HCT116 (cell line): Measurements from ENCODE around the gene INPP5B.

Source experiments
- ATF3 ChIP-seq: IDR thresholded peaks from 2 replicates; pipeline ENCODE4 v1.6.1; 2012
- CTCF ChIP-seq, 3 experiments: fragments of 200-600 bp in 1 of 3; sonication (generic) in 1 of 3; IDR thresholded peaks in 2 of 3; conservative IDR thresholded peaks in 1 of 3; 2 replicates each; pipeline ENCODE4 v1.5.1; 2012 to 2017; ENCODE audit warnings: low read depth in 2 of 3, low read length in 2 of 3, antibody characterized with exemption in 1 of 3, borderline replicate concordance in 1 of 3, control low read depth in 1 of 3, mild to moderate bottlenecking in 1 of 3, mixed read lengths in 1 of 3, mixed run types in 1 of 3, moderate library complexity in 1 of 3; ENCODE audit not compliant: insufficient read depth in 1 of 3
- EZH2 ChIP-seq: fragments of 200-600 bp; sonication (generic); IDR thresholded peaks from 2 replicates; pipeline ENCODE4 v1.6.1; 2017; ENCODE audit warnings: antibody characterized with exemption, mixed run types
- EZH2phosphoT487 ChIP-seq: fragments of 200-600 bp; IDR thresholded peaks from 2 replicates; pipeline ENCODE4 v1.6.1; 2018; ENCODE audit warnings: antibody characterized with exemption, borderline replicate concordance
- FOSL1 ChIP-seq: IDR thresholded peaks from 2 replicates; pipeline ENCODE4 v1.6.1; 2012; ENCODE audit warnings: low read depth
- MAX ChIP-seq: IDR thresholded peaks from 2 replicates; pipeline ENCODE4 v1.6.1; 2012
- POLR2A ChIP-seq: IDR thresholded peaks from 2 replicates; pipeline ENCODE4 v1.7.0; 2011; ENCODE audit warnings: borderline replicate concordance; ENCODE audit not compliant: insufficient read depth, insufficient read length; ENCODE audit errors: extremely low read depth
- POLR2AphosphoS5 ChIP-seq: IDR thresholded peaks from 2 replicates; pipeline ENCODE4 v1.6.1; 2011; ENCODE audit warnings: mild to moderate bottlenecking, low read depth, low read length, moderate library complexity
- REST ChIP-seq: IDR thresholded peaks from 2 replicates; pipeline ENCODE4 v1.6.1; 2012; ENCODE audit warnings: low read depth
- SP1 ChIP-seq: IDR thresholded peaks from 2 replicates; pipeline ENCODE4 v1.6.1; 2012; ENCODE audit warnings: low read depth
- SRF ChIP-seq: IDR thresholded peaks from 2 replicates; pipeline ENCODE4 v1.6.1; 2012; ENCODE audit warnings: low read depth
- TCF7L2 ChIP-seq: IDR thresholded peaks from 2 replicates; pipeline ENCODE4 v1.7.0; 2011; ENCODE audit warnings: borderline replicate concordance, inconsistent platforms; ENCODE audit not compliant: insufficient read depth, insufficient read length; ENCODE audit errors: extremely low read depth
- YY1 ChIP-seq: IDR thresholded peaks from 2 replicates; pipeline ENCODE4 v1.6.1; 2011; ENCODE audit warnings: low read length, low read depth, moderate library complexity, mild to moderate bottlenecking; ENCODE audit not compliant: insufficient replicate concordance; ENCODE audit errors: extremely low read depth
- ZBTB33 ChIP-seq: IDR thresholded peaks from 2 replicates; pipeline ENCODE4 v1.6.1; 2011; ENCODE audit warnings: mild to moderate bottlenecking, low read length, moderate library complexity; ENCODE audit not compliant: insufficient replicate concordance; ENCODE audit errors: extremely low read depth

- no peak for TF ChIP-seq CTCF (IDR thresholded peaks at IDR 0.05 in 2 of 3, conservative IDR thresholded peaks at IDR 0.05 in 1 of 3; ENCODE audit: borderline replicate concordance in 1 of 3, insufficient read depth in 1 of 3, low read depth in 2 of 3, low read length in 2 of 3)
- no peak for TF ChIP-seq EZH2phosphoT487
- TF ChIP-seq FOSL1 = no peak
- TF ChIP-seq ZBTB33 = no peak
- TF ChIP-seq POLR2AphosphoS5 = no peak
- no peak for TF ChIP-seq SRF
- no peak for TF ChIP-seq POLR2A
- no peak for TF ChIP-seq ATF3
- no peak for TF ChIP-seq SP1
- no peak for TF ChIP-seq TCF7L2
- TF ChIP-seq REST = no peak
- no peak for TF ChIP-seq EZH2
- TF ChIP-seq YY1 = no peak
- no peak for TF ChIP-seq MAX
Measured at GRCh38 chr1:37853157-37853556, 93.7 kb downstream of the INPP5B start.
